Endothelial cell of umbilical vein (primary cell): ENCODE measurements around the gene SH3GL3. TPM values are rescaled to one million over a fixed set of nuclear protein-coding genes. Genes with fewer than 3 reads are reported as not detected.

Source experiments
- BruUV-seq: library from RNA; stranded (reverse); fragments of 400-500 nt; replicated peaks from 2 replicates; lab custom pipeline; 2021; lab: Mats Ljungman, UMichigan
- CTCF ChIA-PET: fragments of 300-600, 350-600 bp; sonication (Branson Sonifier 250); formaldehyde crosslinking; loops from one replicate; lab custom pipeline; 2021; ENCODE audit warnings: antibody characterized with exemption, inconsistent platforms; lab: Charles Lee
- POLR2A ChIA-PET: fragments of 300-600, 350-600 bp; sonication (Branson Sonifier 250); formaldehyde crosslinking; loops from one replicate; lab custom pipeline; 2021; ENCODE audit warnings: antibody characterized with exemption, inconsistent platforms; lab: Charles Lee
- DNase-seq: peaks from one replicate; pipeline ENCODE4 v3.0.0-alpha.2; 2011; ENCODE audit warnings: low read depth, low spot score
- FAIRE-seq: peaks from 2 replicates; lab custom pipeline; 2011; peaks lifted over from hg19 to GRCh38; lab: Jason Lieb, UNC
- H2AFZ ChIP-seq: 2 replicates; pipeline ENCODE4 v1.6.0; 2012; ENCODE audit warnings: low read depth, low read length, control low read depth, inconsistent platforms
- H3K27ac ChIP-seq: 2 replicates; pipeline ENCODE4 v1.5.1; 2011; ENCODE audit warnings: low read depth, mild to moderate bottlenecking, control low read depth, low read length, moderate library complexity; ENCODE audit not compliant: insufficient read depth
- H3K27me3 ChIP-seq, 2 experiments: 2 replicates each; pipeline versions ENCODE4 v1.6.0 to v1.6.1; 2011; ENCODE audit warnings: low read length in 2 of 2, mixed read lengths in 1 of 2; ENCODE audit not compliant: control insufficient read depth in 2 of 2, insufficient read depth in 2 of 2
- H3K36me3 ChIP-seq, 2 experiments: 2 replicates in 1 of 2; 3 replicates in 1 of 2; pipeline ENCODE4 v1.5.1; 2011; ENCODE audit warnings: low read length in 2 of 2, mild to moderate bottlenecking in 1 of 2, moderate library complexity in 1 of 2; ENCODE audit not compliant: control insufficient read depth in 2 of 2, insufficient read depth in 2 of 2; ENCODE audit errors: extremely low read depth in 1 of 2
- H3K4me1 ChIP-seq: 3 replicates; pipeline ENCODE4 v1.5.1; 2011; ENCODE audit warnings: mild to moderate bottlenecking, low read length; ENCODE audit not compliant: control insufficient read depth, insufficient read depth; ENCODE audit errors: extremely low read depth
- H3K4me2 ChIP-seq: 2 replicates; pipeline ENCODE4 v1.6.1; 2011; ENCODE audit warnings: low read length, control low read depth, mixed read lengths; ENCODE audit not compliant: insufficient read depth
- H3K4me3 ChIP-seq, 3 experiments: fragments of 200-600 bp in 1 of 3; sonication (generic), shearing (Covaris generic) in 1 of 3; replicated peaks in 1 of 3; 2 replicates each; pipeline ENCODE4 v1.5.1; 2011 to 2016; ENCODE audit warnings: control low read depth in 3 of 3, low read length in 3 of 3, mild to moderate bottlenecking in 2 of 3, inconsistent platforms in 1 of 3, low read depth in 1 of 3, moderate library complexity in 1 of 3; ENCODE audit not compliant: insufficient read depth in 1 of 3
- H3K79me2 ChIP-seq: 2 replicates; pipeline ENCODE4 v1.6.0; 2012; ENCODE audit warnings: low read length, inconsistent platforms; ENCODE audit not compliant: control insufficient read depth, insufficient read depth
- H3K9ac ChIP-seq: replicated peaks from 2 replicates; pipeline ENCODE3; 2011; ENCODE audit warnings: low read length, control low read depth; ENCODE audit not compliant: insufficient read depth; ENCODE audit errors: extremely low read depth
- H3K9me1 ChIP-seq: replicated peaks from 3 replicates; pipeline ENCODE4 v1.6.0; 2011; ENCODE audit warnings: mild to moderate bottlenecking, low read length; ENCODE audit not compliant: control insufficient read depth, insufficient read depth; ENCODE audit errors: extremely low read depth
- H3K9me3 ChIP-seq: replicated peaks from 2 replicates; pipeline ENCODE4 v1.5.1; 2012; ENCODE audit warnings: low read length, inconsistent platforms; ENCODE audit not compliant: control insufficient read depth, insufficient read depth
- H4K20me1 ChIP-seq: replicated peaks from 2 replicates; pipeline ENCODE3; 2011; ENCODE audit warnings: mild to moderate bottlenecking, low read length; ENCODE audit not compliant: control insufficient read depth, insufficient read depth; ENCODE audit errors: extremely low read depth
- EZH2 ChIP-seq: IDR thresholded peaks from 2 replicates; pipeline ENCODE4 v1.6.1; 2012; ENCODE audit warnings: borderline replicate concordance, low read depth, mild to moderate bottlenecking, moderate library complexity, low read length, inconsistent platforms; ENCODE audit not compliant: severe bottlenecking
- FOS ChIP-seq: IDR thresholded peaks from 2 replicates; pipeline ENCODE4 v1.6.1; 2011; ENCODE audit warnings: mild to moderate bottlenecking, low read length, moderate library complexity, borderline replicate concordance; ENCODE audit not compliant: insufficient read depth
- GATA2 ChIP-seq: IDR thresholded peaks from 2 replicates; pipeline ENCODE4 v1.7.0; 2011; ENCODE audit warnings: low read depth, mild to moderate bottlenecking, moderate library complexity, mixed read lengths, low read length; ENCODE audit not compliant: insufficient read length, insufficient read depth
- JUN ChIP-seq: IDR thresholded peaks from 2 replicates; pipeline ENCODE4 v1.6.1; 2011; ENCODE audit warnings: borderline replicate concordance, low read depth; ENCODE audit not compliant: insufficient read length, insufficient read depth
- MYC ChIP-seq: IDR thresholded peaks from one replicate; pipeline ENCODE4 v1.6.1; 2011; ENCODE audit warnings: mild to moderate bottlenecking, low read depth, low read length
- POLR2A ChIP-seq: IDR thresholded peaks from 2 replicates; pipeline ENCODE4 v1.6.1; 2012; ENCODE audit warnings: low read depth, mild to moderate bottlenecking, control low read depth, low read length
- POLR2AphosphoS5 ChIP-seq: IDR thresholded peaks from 2 replicates; pipeline ENCODE4 v1.6.1; 2012; ENCODE audit warnings: low read depth, mild to moderate bottlenecking, control low read depth, low read length, moderate library complexity; ENCODE audit not compliant: insufficient read depth
- dilution Hi-C: fragments of 300-500 bp; cut with MboI; formaldehyde crosslinking; loops from one replicate; pipeline ENCODE4 v1.15.0; 2019; ENCODE audit warnings: low sequenced_read_pairs; ENCODE audit not compliant: extremely low pct_ligation_motif_present
- intact Hi-C: fragments of 100-400 bp; cut with micrococcal nuclease; formaldehyde crosslinking; loops from one replicate; pipeline ENCODE4 v1.10.0; 2022
- polyA plus RNA-seq, 4 experiments: library from polyadenylated mRNA; depleted of rRNA in 3 of 4; stranded (reverse) in 3 of 4; unstranded in 1 of 4; fragments of >200 nt; gene quantifications; 2 replicates each; pipeline versions ENCODE4 v1.2.1 to v1.2.3, GENCODE V29; 2011 to 2012; ENCODE audit warnings: missing spikeins in 1 of 4
- total RNA-seq: library from RNA; stranded (reverse); gene quantifications from 2 replicates; pipeline ENCODE4 v1.2.3, GENCODE V29; 2021
- TF ChIP-seq, protein P1 (sequence below): IDR thresholded peaks from 2 replicates; pipeline ENCODE4 v1.6.1; 2011; ENCODE audit not compliant: insufficient read depth, insufficient read length
- TF ChIP-seq, protein P2 (sequence below), 2 donors: IDR thresholded peaks; 1 replicate in 1 of 2; 2 replicates in 1 of 2; pipeline ENCODE4 v1.5.1; 2011; ENCODE audit warnings: low read length in 2 of 2, mild to moderate bottlenecking in 2 of 2, moderate library complexity in 2 of 2, control low read depth in 1 of 2, inconsistent platforms in 1 of 2, low read depth in 1 of 2; ENCODE audit not compliant: insufficient read depth in 1 of 2; ENCODE audit errors: extremely low read depth in 1 of 2

Gene SH3GL3
- total and polyA plus RNA-seq, 2 donors (not counting 3 experiments of a cell fraction or from before 2014, with no cell fraction given), result not detected

DNA sequence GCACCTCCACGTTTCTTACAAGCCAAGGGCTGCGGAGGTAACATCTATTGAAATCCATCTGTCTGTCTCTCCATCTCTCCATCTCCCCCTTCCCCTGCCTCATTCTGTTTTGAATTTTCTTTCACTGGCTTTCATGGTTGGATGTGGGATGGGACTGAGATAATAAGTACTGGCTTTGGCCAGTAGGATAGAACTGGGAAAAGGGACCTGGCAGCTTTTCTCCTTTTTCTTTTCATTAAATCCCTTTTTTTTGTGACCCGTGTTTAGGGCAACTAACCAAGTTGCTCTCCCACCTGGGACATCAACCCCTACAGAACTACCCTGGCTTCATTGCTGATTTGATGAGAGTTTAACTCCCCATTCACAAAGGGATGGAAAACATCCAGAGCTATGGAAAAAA lies 139.9 kb downstream of the SH3GL3 start:
- Histone ChIP-seq H3K36me3 (no peaks in the 10 kb centered on the region), H4K20me1 (no peaks in the 10 kb centered on the region), H3K4me2 (no peak overlapping the region), H3K79me2 (no peaks in the 10 kb centered on the region), H3K9ac (no peak overlapping the region), H3K4me1 (no peaks in the 10 kb centered on the region), H3K27ac (no peak overlapping the region), H3K27me3 (no peaks in the 10 kb centered on the region), H3K4me3 (no peak overlapping the region), H3K9me3 (no peaks in the 10 kb centered on the region), H3K9me1 (no peaks in the 10 kb centered on the region), H2AFZ (no peak overlapping the region)
- FAIRE-seq, result no peak
- TF ChIP-seq JUN (no peak), MYC (no peak), POLR2A (no peak), GATA2 (no peak), EZH2 (no peak), FOS (no peak), POLR2AphosphoS5 (no peak)
- TF ChIP-seq, protein P1, sequence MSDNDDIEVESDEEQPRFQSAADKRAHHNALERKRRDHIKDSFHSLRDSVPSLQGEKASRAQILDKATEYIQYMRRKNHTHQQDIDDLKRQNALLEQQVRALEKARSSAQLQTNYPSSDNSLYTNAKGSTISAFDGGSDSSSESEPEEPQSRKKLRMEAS, result no peak
- TF ChIP-seq, protein P2, sequence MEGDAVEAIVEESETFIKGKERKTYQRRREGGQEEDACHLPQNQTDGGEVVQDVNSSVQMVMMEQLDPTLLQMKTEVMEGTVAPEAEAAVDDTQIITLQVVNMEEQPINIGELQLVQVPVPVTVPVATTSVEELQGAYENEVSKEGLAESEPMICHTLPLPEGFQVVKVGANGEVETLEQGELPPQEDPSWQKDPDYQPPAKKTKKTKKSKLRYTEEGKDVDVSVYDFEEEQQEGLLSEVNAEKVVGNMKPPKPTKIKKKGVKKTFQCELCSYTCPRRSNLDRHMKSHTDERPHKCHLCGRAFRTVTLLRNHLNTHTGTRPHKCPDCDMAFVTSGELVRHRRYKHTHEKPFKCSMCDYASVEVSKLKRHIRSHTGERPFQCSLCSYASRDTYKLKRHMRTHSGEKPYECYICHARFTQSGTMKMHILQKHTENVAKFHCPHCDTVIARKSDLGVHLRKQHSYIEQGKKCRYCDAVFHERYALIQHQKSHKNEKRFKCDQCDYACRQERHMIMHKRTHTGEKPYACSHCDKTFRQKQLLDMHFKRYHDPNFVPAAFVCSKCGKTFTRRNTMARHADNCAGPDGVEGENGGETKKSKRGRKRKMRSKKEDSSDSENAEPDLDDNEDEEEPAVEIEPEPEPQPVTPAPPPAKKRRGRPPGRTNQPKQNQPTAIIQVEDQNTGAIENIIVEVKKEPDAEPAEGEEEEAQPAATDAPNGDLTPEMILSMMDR (IDR thresholded peaks at IDR 0.05; ENCODE audit: extremely low read depth in 1 of 2, insufficient read depth in 1 of 2, low read depth in 1 of 2, low read length in 2 of 2), result no peak
- BruUV-seq, result no TSS peak
- POLR2A ChIA-PET, result no interaction called here
- no peak for DNase-seq
- intact Hi-C loops (no loop called here), dilution Hi-C loops (no loop called here)
- CTCF ChIA-PET, result interaction anchor here (1.7 kb wide), 1 partner anchor 21 kb away, joined by 6 read pairs; no protein-coding TSS in a partner anchor
